Measurements from ENCODE around the gene ABCC1.

ABCC1 gene

DNA sequence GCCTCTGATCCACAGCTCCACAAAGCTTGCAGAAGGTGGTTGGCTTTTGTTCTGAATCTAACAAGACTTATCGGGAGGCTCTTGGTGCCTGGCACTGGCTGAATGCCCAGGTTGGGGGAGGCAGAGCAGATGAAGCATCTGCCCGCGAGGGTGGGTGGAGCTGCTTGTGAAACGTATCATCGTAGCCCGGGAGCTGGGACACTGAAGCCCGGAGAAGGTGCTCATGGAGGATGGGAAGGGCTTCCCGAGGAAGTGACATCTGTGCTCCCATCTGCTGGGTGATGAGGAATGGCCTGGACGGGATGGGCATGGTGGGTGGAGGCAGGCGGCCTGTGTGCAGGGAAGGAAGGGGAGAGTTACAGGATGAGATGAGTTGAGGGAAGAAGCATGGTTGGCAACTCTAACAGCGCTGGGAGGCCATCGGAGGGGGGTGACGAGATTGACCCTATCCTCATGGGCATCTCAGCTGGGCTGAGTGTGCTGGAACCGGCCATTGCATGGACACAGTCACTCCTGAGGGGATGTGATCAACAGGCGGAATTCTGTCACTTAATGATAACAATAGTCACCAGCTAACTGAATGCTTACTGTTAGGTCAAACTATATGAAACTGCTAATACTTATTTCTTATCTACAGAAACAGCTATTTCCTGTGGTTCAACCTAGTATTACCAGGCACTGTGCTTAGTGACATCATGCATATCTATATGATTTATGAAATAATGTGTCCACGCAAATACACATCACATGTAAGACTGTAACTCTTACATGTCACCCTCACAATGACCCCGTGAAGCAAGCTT lies 171.2 kb downstream of the ABCC1 start:
- DNase-seq, result no peak

- DNase-seq, result no peak
Observed at GRCh38 chr16:16121185-16121727, 171.8 kb downstream of the ABCC1 start.

GRCh38 chr16:16122264-16122663 lies 172.8 kb downstream of the ABCC1 start:
- DNase-seq, result no peak

DNA sequence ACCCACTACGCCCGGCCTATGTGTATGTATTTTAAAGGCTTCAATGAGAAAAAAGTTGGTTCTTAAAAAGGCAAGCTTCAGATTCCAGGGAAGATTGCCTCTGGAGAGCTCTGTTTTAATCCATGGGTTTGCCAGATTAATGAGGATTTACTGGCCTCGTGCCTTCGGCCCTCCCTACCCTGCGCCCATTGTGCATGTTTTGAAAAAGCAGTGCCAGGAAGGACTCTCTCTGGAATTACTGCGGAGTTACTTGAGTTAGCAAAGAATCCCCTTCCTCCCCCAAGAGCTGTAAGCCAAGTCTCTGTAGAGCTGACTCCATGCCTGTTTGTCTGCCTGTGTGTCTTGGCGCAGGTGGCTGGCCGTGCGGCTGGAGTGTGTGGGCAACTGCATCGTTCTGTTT lies 175.0 kb downstream of the ABCC1 start:
- DNase-seq, result no peak

DNA sequence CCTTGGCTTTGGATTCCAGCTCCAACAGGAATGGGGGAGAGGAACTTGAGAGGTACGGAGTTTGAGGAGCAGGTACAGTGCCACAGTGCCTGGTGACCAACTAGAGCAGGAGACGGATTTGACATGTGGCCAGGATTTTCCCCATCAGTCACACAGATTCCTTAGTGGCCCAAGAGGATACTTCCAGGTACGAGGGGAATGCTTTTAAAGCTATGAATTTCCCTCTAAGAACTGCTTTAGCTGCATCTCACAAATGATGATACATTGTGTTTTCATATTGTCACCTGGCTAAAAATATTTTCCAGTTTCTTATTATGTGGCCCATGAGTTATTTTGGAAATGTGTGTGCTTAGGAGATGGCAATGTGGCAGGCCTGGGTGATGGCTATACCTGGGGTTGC lies 175.6 kb downstream of the ABCC1 start:
- DNase-seq, result no peak

DNA sequence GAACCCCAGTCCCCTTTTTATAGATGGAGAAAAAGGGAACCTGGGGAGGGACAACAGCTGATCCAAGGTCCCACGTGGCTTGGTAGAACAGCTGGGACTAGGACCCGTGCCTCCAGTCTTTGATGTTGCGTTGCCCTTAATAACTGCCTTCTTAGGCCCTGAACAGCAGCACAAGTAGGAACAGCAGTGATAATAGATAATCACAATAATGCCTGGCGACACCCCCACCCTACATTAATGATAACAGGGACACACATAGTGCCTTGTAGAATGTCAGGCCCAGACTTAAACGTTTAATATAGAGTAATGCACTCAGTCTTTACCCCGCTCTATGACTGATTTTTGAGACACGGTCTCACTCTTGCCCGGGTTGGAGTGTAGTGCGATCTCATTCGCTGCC lies 177.5 kb downstream of the ABCC1 start:
- DNase-seq, result no peak

DNA sequence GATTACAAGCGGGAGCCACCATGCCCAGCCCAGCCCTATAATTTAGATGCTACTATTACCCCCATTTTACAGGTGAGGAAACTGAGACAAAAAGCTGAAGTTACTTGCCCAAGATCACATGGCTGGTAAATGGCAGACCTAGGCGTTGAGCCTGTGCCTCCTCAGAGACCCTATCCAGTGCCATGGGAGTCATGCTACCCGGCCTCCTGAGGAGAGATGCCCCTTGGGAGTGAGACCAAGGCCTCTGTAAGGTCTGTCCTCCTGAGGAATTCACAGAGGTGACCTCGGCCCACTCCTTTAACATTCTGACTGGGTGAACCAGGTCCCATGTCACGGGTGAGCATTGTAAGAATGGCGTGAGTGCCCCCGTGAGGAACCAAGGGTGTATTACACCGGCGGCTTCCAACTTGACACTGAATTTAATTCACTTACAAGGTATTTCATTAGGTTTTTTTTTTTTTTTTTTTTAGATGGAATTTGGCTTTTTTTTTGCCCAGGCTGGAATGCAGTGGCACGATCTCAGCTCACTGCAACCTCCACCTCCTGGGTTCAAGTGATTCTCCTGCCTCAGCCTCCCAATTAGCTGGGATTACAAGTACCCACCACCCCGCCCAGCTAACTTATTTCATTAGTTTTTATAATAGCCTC lies 178.2 kb downstream of the ABCC1 start:
- peak; percentile 13 for DNase-seq

- no peak for DNase-seq
Observed at GRCh38 chr16:16131204-16131603, 181.8 kb downstream of the ABCC1 start.

- DNase-seq, result no peak
Observed at GRCh38 chr16:16131659-16132058, 182.2 kb downstream of the ABCC1 start.

- DNase-seq, result no peak
Observed at GRCh38 chr16:16133943-16134604, 184.7 kb downstream of the ABCC1 start.

GRCh38 chr16:16136588-16136987 lies 187.2 kb downstream of the ABCC1 start:
- DNase-seq, result no peak

DNA sequence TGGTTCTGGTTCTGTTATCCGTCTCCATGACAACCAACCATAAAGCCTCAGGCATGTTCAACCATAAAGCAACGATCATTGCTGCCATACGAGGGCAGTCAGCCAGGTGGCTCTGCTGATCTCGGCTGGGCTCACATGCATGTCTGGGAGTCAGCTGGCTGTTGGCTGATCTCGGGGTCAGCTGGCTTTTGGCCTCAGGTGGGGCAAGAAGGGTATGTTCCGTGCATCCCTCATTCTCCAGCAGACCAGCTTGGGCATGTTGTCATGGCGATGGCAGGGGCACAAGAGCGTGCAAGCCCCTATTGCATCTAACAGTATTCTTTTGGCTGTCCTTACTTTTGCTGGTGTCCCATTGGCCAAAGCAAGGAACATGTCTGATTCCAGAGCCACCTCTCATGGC lies 187.7 kb downstream of the ABCC1 start:
- DNase-seq, result no peak

GRCh38 chr16:16138034-16138635 lies 188.7 kb downstream of the ABCC1 start:
- DNase-seq, result no peak

DNA sequence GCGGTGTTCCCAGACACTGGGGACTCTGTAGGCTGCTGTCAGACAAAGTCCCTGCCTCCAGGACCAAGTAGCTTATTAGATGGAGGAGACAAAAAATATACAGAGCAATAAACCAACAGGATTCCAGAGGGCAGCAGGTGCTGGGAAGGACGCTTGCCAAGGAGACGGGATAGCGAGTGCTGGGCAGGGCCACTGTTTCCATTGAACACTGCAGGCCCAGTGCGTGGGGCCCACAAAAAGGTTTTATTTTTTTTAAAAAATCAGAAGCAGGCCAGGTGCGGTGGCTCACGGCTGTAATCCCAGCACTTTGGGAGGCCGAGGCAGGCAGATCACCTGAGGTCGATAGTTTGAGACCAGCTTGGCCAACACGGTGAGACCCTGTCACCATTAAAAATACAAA lies 189.6 kb downstream of the ABCC1 start:
- DNase-seq, result no peak

DNA sequence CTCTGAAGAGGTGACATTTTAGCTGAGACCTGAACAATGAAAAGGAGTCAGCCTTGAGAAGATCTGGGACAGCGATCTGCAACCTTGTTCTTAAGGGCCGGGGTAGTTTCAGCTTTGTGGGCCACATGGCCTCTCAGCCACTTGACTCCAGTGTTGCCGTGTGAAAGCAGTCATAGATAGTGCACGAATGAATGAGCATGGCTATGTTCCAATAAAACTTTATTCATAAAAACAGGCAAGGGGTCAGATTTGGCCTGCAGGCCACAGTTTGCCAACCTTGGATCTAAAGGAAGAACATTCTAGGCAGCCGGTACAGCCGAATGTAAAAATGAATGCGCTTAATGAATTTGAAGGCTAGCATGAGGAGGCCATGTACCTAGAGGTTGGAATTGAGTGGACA lies 190.4 kb downstream of the ABCC1 start:
- no peak for DNase-seq

GRCh38 chr16:16140537-16140936 lies 191.1 kb downstream of the ABCC1 start:
- DNase-seq, result no peak

- DNase-seq, result no peak
Observed at GRCh38 chr16:16141141-16141540, 191.7 kb downstream of the ABCC1 start.

DNA sequence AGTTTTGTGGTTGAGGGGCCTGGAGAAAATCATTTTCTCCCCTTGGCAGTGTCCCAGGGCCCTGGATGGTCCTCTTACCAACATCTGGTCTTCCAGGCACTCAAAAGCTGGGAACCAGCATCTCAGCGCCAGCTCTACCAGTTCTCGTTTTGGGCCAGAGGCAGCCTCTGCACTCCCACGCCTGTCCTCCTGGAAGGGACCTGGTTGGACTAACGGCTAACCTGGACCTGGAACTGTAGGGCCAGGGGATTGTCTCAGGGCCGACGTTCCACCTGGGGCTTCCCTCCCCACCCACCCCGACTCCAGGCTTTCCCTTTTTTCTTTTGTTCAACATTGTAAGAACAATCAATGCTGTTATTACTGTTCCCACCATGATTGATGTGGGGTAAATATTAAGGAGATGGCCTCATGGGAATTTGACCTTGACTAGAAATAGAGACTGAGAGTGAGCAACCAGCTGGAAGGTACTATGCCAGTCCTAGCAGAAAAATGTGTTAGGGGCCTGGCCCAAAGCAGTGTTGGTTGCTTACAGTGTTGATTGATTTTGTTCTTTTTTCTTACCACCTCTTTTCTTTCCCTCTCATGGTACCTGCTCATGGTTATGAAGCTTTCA lies 192.5 kb downstream of the ABCC1 start:
- DNase-seq, result no peak

- no peak for DNase-seq
Observed at GRCh38 chr16:16143038-16143763, 193.8 kb downstream of the ABCC1 start.

DNA sequence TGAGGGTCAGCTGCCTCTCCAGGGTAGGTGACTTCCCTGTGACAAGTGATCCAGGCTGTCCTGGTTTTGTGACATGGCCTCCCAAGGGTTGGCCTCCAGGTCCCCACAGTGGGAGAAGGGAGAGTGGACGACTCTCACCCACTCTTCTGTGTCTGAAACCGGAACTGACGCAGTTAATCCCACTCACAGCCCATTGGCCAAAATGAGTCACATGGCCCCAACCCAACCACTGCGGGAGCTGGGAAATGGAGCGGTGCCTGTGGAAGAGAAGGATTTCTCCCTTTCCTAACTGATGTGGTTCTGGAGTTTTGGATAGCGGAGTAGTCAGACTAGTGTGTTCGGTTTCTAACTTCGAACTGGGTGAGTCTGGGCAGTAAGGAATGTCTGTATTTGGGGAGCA lies 194.5 kb downstream of the ABCC1 start:
- no peak for DNase-seq

- DNase-seq, result no peak
Observed at GRCh38 chr16:16144416-16144815, 195.0 kb downstream of the ABCC1 start.

- DNase-seq, result no peak
Observed at GRCh38 chr16:16145286-16145685, 195.9 kb downstream of the ABCC1 start.
